ENCODE measurements around the gene NPAS3.

The NPAS3 gene

GRCh38 chr14:33273978-33274377 is 335.3 kb downstream of the NPAS3 start:
- DNase-seq: no peak

GRCh38 chr14:33275879-33276278 is 337.2 kb downstream of the NPAS3 start:
- no peak for DNase-seq

GRCh38 chr14:33279865-33280264 is 341.2 kb downstream of the NPAS3 start:
- no peak for DNase-seq

- no peak for DNase-seq
Measured at GRCh38 chr14:33280646-33281045, 342.0 kb downstream of the NPAS3 start.

GRCh38 chr14:33282331-33283230 is 343.9 kb downstream of the NPAS3 start:
- no peak for DNase-seq

- DNase-seq: no peak
Measured at GRCh38 chr14:33285902-33286700, 347.4 kb downstream of the NPAS3 start.

GRCh38 chr14:33287189-33287588 is 348.5 kb downstream of the NPAS3 start:
- no peak for DNase-seq

GRCh38 chr14:33290641-33291040 is 352.0 kb downstream of the NPAS3 start:
- DNase-seq: no peak

- DNase-seq: no peak
Measured at GRCh38 chr14:33291529-33292104, 352.9 kb downstream of the NPAS3 start.

- no peak for DNase-seq
Measured at GRCh38 chr14:33294419-33294818, 355.7 kb downstream of the NPAS3 start.

GRCh38 chr14:33297565-33297964 is 358.9 kb downstream of the NPAS3 start:
- DNase-seq: no peak

- no peak for DNase-seq
Measured at GRCh38 chr14:33307691-33308251, 369.1 kb downstream of the NPAS3 start.

- DNase-seq: no peak
Measured at GRCh38 chr14:33309106-33309505, 370.4 kb downstream of the NPAS3 start.

GRCh38 chr14:33315217-33315616 is 376.5 kb downstream of the NPAS3 start:
- no peak for DNase-seq

- DNase-seq: no peak
Measured at GRCh38 chr14:33315721-33316120, 377.0 kb downstream of the NPAS3 start.

GRCh38 chr14:33317675-33318074 is 379.0 kb downstream of the NPAS3 start:
- no peak for DNase-seq

GRCh38 chr14:33323979-33324378 is 385.3 kb downstream of the NPAS3 start:
- no peak for DNase-seq

- no peak for DNase-seq
Measured at GRCh38 chr14:33331176-33331949, 392.7 kb downstream of the NPAS3 start.

- DNase-seq: no peak
Measured at GRCh38 chr14:33332497-33332896, 393.8 kb downstream of the NPAS3 start.

GRCh38 chr14:33335366-33335765 is 396.7 kb downstream of the NPAS3 start:
- no peak for DNase-seq

GRCh38 chr14:33342299-33342974 is 403.8 kb downstream of the NPAS3 start:
- DNase-seq: no peak

GRCh38 chr14:33343016-33343415 is 404.3 kb downstream of the NPAS3 start:
- DNase-seq: no peak
